NCI-H82 treated with DMSO at 0.1 percent for 48 hours (cell line): ENCODE measurements around the gene NCLN.
"Not testable (repeated sequence)": the region's sequence is repeated elsewhere in the genome, so short reads cannot be mapped to it uniquely, and the experiment has no call there.

Source experiments
- DNase-seq: peaks from one replicate; lab custom pipeline; 2025; ENCODE audit not compliant: unreplicated experiment; lab: John Stamatoyannopoulos, UW

NCLN gene

DNA sequence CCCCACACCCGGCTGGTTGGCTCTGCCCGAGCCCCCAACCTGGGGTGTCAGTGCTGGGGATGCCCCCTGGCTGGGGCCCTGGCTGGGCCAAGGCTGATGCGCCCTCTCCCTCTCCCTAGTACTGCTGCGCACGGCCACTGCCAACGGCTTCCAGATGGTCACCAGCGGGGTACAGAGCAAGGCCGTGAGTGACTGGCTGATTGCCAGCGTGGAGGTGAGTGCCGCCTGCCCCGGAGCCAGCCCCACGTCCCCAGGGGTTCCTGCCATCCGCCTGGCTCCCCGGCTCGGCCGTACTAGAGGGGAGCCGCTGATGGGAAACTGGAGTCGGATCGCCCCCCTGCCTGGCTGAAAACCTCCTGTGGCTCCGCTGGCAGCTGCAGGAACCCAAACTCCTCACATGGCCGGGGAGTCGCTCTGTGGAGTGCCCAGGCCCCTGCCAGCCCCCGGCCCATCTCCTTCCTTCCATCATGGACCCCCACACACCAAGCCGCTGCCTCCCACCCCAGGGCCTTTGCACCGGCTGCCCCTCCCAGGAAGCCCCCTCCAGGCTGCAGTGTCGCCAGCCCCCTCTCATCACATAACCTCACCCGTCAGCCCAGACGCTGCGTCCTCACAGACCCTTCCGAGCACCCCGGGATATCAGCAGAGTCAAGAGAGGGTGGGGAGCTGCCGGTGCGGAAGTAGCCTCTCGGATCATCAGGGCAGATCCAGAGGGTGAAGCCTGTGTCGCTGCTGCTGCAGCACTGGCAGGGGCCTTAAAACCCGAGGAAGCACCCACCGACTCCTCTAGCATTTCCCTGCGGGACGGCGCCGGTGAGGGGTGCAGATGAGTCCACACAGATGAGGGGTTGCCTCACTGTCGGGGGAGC, 10.6 kb downstream of the NCLN start:
- no peak for DNase-seq

DNA sequence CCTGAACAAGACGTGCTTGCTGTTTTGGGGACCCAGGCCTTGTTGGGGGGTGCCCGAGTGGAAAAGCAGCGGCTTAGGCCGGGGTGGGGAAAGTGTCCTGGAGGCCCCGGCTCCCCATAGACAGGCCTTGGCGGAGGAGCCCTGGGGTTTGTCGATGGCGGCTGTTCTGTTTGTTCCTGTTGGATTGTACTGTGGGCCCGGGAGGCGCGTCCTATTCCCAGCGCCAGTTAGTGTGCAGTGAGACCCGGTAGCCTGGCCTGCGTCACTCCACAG, 11.1 kb downstream of the NCLN start:
- DNase-seq, result no peak

DNA sequence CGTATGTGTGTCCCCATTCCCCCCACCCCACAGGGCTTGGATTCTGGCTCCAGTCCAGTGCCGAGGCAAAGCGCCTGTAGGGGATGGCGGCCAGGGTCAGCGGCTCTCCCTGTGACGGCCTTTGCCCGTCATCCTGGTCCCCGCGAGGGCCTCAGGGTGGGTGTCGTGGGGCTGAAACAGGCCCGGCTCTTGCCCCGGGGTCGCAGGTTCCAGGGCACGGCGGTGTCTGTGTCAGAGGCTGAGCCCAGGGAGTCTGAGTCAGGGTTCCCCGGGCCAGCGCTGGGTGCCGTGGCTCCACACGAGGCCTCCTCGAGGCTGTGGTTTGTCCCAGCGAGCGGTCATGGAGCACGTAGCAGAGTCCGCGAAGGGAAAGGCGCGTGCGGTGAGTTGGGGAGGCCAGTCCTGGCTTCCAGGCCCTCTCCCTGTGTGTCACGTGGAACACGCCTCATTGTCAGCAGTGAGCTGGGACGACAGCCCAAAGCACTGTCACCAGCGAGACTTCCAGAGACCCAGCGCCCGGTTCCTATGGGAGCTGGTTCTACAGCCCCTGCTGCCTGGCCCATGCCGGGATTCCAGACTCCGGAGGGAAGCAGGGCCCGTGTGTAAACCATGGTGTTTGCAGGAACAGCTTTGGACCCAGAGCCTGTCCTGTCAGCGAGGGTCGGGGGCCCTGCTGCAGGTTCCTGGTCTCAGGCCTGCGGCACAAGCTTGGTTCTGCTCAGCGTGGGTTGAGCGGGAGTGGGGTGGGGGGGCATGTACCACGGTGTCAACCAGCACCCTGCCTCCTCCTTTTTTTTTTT, 13.4 kb downstream of the NCLN start:
- no peak for DNase-seq

DNA sequence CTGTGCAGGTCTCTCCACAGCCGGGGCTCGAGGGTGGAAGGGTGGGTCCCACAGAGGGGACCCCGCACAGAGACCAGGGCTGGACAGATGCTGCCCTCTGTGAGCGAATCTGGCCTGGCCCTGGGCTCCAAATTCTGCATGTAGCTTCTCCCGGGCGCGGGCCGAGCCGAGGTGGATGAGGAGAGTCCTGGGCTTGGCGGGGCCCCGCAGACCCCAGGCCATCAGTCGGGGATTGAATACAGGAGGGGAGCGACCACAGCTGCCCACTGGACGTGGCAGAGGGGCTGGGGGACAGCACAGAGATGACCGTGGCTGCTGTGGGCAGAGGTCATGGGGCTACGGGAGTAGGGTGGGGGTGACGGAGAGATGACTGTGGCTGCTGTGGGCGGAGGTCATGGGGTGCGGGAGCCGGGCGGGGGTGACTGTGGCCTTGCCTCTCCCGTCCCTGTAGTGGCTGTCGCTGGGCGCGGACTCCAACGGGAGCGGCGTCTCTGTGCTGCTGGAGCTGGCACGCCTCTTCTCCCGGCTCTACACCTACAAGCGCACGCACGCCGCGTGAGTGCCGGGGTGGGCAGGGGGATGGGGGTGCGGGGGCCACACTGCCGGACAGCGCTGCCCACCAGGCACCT, 15.5 kb downstream of the NCLN start:
- no peak for DNase-seq

DNA sequence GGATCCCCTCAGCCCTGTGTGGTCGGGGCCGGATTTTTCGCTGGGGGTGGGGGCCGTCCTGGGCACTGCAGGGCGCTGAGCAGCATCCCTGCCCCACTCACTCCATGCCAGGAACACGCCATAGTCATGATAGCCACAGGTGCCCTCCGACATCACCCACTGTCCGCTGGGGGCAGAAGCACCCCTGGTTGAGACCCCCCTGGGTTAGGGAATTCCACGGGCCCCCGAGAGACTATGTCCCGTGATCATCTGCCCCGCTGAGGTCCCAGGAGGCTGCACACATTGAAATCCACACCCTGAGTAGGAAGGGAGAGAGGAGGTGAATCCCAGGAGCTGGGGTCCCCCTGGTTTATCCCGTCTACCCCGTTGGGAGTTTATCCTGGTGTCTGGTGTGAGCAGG, 16.2 kb downstream of the NCLN start:
- DNase-seq, result no peak

DNA sequence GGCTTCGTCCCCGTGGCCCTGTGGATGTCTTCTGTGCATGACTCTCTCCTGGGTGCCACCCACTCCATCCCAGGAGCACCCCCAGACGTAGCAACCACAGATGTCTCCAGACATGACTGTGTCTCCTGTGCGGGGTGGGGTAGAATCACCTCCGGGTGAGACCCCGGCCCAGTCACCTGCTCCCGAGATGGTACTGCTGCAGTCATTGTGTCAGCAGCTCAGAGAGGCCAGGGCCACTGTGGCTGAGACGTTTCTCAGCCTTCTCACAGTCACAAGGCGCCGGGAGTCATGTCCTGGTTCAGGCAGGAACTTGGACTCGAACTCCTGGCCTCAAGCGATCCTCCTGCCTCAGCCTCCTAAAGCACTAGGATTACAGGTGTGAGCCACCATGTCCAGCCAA, 16.6 kb downstream of the NCLN start:
- no peak for DNase-seq

DNA sequence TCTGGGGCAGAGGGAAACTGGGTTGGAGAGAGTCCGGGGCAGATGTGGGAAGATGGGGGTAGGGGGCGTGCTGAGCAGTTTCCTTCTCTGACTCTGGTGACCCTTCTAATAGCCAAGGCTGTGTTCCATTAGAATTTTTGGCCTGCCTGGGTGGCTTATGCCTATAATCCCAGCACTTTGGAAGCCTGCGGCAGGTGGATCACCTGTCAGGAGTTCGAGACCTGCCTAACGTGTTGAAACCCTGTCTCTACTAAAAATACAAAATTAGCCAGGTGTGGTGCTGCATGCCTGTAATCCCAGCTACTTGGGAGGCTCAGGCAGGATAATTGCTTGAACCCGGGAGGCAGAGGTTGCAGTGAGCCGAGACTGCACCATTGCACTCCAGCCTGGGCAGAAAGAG, 17.2 kb downstream of the NCLN start:
- DNase-seq, result not testable (repeated sequence)

DNA sequence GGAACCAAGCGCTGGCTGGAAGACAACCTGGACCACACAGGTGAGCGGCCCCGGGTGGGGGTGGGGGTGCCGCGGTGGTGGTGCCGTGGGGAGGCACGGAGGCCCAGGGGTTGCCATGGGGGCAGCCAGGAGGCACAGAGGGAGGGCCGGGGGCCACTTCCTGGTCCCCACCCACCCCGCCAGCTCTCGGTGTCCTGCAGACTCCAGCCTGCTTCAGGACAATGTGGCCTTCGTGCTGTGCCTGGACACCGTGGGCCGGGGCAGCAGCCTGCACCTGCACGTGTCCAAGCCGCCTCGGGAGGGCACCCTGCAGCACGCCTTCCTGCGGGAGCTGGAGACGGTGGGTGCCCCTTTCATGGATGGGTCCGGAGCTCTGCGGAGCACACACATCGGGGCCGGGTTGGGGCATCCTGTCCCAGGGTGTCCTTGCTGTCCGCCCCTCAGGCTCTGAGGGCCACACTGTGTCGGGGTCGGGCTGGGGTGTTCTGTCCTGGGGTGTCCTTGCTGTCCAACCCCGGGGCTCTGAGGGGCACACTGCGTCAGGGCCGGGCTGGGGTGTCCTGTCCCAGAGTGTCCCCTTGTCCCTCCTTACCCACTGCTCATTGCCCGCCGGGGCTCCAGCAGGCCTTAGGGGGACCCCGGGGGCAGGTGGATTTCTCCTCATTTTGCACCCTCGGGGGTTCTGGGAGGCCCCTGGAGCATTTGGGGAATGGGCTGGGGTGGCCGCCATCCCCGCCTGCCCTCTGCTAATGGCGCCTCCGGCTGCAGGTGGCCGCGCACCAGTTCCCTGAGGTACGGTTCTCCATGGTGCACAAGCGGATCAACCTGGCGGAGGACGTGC, 18.3 kb downstream of the NCLN start:
- no peak for DNase-seq

DNA sequence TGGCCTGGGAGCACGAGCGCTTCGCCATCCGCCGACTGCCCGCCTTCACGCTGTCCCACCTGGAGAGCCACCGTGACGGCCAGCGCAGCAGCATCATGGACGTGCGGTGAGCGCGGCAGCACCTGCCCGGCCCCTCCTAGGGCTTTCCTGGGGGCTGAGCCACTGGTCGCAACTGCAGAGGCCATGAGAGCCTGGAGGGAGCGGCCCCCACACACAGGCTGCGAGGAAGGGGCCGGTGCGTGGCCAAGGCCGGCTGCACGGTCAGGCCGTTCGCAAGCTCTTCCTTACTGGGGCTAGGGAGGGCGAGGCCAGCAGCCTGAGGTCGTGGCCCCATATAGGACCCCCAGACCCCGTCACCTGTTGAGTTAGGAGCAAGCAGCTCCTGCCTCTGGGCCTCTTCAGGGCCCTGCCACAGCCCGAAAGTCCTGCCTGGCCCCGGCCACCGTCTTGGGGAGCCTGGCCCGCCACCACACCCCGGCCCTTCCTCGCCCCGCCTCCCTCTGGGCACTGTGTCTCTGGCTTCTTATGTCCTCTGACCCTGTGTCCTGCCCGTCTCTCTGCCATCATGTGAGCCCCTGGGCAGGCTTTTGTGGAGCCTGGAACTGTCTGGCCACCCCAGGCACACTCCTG, 19.0 kb downstream of the NCLN start:
- no peak for DNase-seq

DNA sequence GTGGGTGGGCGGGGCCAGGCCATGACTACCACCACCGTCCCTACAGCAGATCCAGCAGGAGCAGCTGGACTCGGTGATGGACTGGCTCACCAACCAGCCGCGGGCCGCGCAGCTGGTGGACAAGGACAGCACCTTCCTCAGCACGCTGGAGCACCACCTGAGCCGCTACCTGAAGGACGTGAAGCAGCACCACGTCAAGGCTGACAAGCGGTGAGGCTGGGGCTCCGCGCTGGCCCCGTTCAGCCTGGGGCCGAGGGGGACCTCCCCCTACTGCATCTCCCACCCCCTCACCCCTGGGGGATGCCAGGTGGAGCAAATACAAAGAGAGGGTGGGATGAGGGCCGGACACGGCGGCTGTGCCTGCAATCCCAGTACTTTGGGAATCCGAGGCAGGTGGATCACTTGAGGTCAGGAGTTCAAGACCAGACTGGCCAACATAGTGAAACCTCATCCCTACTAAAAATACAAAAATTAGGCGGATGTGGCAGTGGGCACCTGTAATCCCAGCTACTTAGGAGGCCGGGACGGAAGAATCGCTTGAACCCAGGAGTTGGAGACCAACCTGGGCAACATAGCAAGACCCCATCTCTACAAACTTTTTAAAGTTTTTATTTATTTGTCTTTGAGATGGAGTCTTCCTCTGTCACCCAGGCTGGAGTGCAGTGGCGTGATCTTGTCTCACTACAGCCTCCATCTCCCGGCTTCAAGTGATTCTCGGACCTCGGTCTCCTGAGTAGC, 20.7 kb downstream of the NCLN start:
- DNase-seq, result no peak

DNA sequence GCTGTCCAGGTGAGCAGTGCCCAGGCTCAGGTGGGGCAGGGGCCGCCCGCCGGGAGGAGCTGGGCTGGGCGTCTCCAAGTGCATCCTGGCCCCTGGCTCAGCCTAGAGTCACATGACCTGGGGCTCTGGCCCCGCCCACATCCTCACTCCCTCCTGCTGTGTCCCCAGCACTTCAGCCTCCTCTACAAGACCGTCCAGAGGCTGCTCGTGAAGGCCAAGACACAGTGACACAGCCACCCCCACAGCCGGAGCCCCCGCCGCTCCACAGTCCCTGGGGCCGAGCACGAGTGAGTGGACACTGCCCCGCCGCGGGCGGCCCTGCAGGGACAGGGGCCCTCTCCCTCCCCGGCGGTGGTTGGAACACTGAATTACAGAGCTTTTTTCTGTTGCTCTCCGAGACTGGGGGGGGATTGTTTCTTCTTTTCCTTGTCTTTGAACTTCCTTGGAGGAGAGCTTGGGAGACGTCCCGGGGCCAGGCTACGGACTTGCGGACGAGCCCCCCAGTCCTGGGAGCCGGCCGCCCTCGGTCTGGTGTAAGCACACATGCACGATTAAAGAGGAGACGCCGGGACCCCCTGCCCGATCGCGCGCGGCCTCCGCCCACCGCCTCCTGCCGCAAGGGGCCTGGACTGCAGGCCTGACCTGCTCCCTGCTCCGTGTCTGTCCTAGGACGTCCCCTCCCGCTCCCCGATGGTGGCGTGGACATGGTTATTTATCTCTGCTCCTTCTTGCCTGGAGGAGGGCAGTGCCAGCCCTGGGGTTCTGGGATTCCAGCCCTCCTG, 21.9 kb downstream of the NCLN start:
- no peak for DNase-seq

DNA sequence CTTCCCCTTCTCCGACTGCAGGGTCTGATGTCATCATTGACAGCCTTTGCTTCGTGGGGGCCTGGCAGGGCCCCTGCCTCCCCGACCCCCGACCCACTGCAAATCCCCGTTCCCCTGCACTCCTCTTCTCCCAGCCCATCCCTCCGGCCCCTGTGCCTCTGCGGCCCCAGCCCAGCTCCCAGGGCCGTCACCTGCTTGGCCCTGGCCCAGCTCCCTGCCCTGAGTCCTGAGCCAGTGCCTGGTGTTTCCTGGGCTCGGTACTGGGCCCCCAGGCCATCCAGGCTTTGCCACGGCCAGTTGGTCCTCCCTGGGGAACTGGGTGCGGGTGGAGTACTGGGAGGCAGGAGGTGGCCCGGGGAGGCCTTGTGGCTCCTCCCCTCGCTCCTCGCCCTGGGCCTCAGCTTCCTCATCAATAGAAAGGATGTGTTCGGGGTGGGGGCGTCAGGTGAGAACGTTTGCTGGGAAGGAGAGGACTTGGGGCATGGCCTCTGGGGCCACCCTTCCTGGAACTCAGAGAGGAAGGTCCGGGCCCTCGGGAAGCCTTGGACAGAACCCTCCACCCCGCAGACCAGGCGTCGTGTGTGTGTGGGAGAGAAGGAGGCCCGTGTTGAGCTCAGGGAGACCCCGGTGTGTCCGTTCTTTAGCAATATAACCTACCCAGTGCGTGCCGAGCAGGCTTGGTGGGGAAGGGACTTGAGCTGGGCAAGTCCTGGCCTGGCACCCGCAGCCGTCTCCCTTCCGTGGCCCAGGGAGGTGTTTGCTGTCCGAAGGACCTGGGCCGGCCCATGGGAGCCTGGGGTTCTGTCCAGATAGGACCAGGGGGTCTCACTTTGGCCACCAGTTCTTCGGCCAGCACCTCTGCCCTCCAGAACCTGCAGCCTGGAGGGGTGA, 22.8 kb downstream of the NCLN start:
- no peak for DNase-seq

DNA sequence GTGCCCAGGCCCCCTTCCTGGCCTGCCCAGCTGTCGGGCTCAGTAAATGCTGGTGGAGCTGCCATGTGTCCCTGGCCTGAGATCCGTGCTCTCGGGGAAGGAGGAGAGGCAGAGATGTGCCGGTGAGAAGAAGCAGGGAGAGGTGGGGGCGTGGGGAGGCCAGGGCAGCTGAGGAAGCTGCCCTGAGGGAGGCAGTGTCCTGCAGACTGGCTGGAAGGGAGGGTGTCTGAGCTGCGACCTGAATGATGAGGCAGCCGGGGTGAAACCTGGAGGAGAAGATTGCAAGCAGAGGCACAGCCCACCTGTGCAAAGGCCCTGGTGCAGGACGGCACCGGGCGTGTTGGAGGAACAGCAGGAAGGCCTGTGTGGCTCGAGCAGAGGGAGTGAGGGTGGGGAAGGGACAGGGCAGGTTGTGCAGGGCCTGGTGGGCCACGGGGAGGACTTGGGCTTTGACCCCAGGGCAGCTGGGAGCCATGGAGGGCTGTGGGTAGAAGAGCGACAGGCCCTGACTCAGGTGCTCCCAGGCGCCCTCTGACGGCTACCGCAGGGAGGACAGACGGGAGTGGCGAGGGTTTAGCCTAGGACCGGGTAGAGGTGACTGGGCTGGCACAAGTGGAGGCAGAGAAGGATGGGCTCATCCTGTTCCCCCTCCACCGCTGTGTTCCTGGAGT, 24.8 kb downstream of the NCLN start:
- DNase-seq, result no peak

DNA sequence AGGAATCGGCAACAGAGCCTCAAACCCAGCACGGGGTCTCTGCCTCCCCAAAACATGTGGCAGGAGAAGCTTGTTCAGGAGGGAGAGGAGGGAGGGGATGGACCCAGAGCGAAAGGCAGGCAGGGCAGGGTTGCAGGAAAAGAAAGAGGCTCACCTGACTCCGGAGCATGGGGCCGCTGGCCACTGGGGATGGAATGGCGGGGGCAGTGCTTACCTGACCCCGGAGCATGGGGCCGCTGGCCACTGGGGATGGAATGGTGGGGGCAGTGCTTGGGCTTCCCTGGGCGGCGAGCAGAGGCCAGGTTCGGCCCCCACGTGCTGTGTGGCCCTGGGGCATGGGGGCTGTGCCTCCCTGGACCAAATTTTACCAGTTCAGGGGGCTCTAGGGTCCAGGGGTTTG, 25.5 kb downstream of the NCLN start:
- no peak for DNase-seq

DNA sequence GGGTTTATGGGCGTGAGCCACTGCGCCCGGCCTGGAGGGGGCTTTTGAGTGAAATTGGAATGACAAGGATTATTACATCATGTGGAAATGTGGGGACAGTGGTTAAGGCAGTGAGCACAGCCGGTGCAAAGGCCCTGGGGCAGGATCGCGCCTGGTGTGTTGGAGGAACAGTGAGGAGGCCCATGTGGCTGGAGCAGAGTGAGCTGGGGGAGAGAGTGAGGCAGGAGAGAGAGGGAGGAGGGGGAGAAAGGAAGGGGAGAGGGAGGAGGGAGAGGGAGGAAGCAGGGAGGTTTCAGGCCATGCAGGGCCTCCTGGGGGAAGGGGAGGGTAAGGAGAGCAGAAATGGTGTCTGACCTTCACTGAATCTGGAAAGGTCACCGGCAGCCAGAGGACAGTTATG, 27.4 kb downstream of the NCLN start:
- no peak for DNase-seq

DNA sequence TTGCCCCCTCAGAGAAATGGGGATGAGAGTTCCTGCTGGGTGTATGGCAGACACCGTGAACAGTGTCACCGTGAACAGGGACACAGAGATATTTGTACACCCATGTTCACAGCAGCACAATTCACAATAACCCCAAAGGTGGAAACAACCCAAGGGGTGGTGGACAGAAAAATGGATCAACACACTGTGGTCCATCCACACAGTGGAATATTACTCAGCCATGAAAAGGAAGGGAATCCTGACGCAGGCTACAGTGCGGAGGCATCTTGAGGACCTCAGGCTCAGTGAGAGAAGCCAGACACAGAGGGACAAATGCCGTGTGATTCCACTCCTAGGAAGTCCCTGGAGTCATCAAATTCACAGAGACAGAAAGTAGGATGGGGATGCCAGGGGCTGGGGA, 31.1 kb downstream of the NCLN start:
- no peak for DNase-seq

DNA sequence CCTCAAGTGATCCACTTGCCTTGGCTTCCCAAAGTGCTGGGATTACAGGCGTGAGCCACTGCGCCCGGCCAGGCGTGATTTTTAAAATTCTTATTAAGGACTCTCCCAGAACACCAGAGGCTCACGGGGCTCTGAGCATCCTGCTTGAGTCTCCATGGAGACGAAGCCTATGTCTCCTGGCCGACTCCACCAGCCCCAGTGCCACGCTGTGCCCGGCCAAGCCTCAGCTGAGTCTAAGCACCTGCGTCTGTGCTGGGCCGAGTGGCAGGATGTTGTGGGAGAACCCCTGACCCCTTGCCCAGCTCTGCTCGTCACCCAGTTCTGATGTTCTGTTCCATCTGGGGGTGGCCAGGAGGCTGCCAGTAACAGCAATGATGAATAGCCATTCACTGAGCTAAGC, 34.8 kb downstream of the NCLN start:
- no peak for DNase-seq

DNA sequence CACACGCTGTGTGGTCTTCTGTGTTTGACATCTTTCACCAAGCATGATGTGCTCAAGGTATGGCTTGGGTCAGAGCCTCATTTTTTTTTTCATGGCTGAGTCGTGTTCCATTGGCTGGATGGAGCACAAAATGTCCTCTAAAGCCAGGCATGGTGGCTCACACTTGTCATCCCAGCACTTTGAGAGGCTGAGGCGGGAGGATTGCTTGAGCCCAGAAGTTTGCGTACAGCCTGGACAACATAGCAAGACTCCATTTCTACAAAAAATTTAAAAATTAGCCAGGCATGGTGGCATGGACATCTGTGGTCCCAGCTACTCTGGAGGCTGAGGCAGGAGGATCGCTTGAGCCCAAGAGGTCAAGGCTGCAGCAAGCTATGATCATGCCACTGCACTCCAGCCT, 35.8 kb downstream of the NCLN start:
- DNase-seq, result not testable (repeated sequence)
